GM12878 (cell line): Measurements from ENCODE around the gene CTNNA2. TPM values are rescaled to one million over a fixed set of nuclear protein-coding genes. Genes with fewer than 3 reads are reported as not detected.

ENCODE experiments used
- ATAC-seq: fragments of 200-7000 bp; cut with Tn5 transposase; 3 replicates; pipeline ENCODE4 v1.9.1; 2020; ENCODE audit warnings: mild to moderate bottlenecking, moderate library complexity
- BruUV-seq: library from RNA; stranded (reverse); fragments of 400-500 nt; replicated peaks from 2 replicates; lab custom pipeline; 2021; lab: Mats Ljungman, UMichigan
- CTCF ChIA-PET: fragments of 300-600 bp; sonication (Branson Sonifier 250); formaldehyde crosslinking; extraction: SDS; loops from one replicate; lab custom pipeline; 2021; ENCODE audit warnings: inconsistent platforms; lab: Yijun Ruan, JAX
- POLR2A ChIA-PET: fragments of 350-600 bp; formaldehyde crosslinking; extraction: SDS; loops from one replicate; lab custom pipeline; 2021; ENCODE audit warnings: inconsistent platforms; lab: Charles Lee
- RAD21 ChIA-PET: fragments of 300-600 bp; sonication (Branson Sonifier 250); formaldehyde crosslinking; loops from one replicate; lab custom pipeline; 2023; ENCODE audit warnings: antibody characterized with exemption; ENCODE audit not compliant: unreplicated experiment; lab: Charles Lee
- SMC1A ChIA-PET: fragments of 300-600 bp; sonication (Branson Sonifier 250); formaldehyde crosslinking; loops from one replicate; lab custom pipeline; 2023; ENCODE audit not compliant: unreplicated experiment, uncharacterized antibody; lab: Charles Lee
- DNase-seq: peaks from one replicate; pipeline ENCODE4 v3.0.0-alpha.2; 2011; ENCODE audit warnings: low read depth, low spot score
- FAIRE-seq: peaks from 3 replicates; lab custom pipeline; 2011; peaks lifted over from hg19 to GRCh38; lab: Jason Lieb, UNC
- H2AFZ ChIP-seq: 2 replicates; pipeline ENCODE4 v1.6.0; 2011; ENCODE audit warnings: low read depth, low read length, control low read depth; ENCODE audit not compliant: control insufficient read depth
- H3K27ac ChIP-seq: 2 replicates; pipeline ENCODE4 v1.5.1; 2011; ENCODE audit warnings: control low read depth; ENCODE audit not compliant: control insufficient read depth, insufficient read depth
- H3K27me3 ChIP-seq, 2 experiments: replicated peaks in 1 of 2; 2 replicates each; pipeline versions ENCODE4 v1.6.0 to v1.6.1; 2011; ENCODE audit warnings: low read length in 1 of 2; ENCODE audit not compliant: control insufficient read depth in 2 of 2, insufficient read depth in 2 of 2
- H3K36me3 ChIP-seq, 2 experiments: 2 replicates each; pipeline ENCODE4 v1.5.1; 2011; ENCODE audit warnings: low read length in 1 of 2; ENCODE audit not compliant: control insufficient read depth in 2 of 2, insufficient read depth in 2 of 2
- H3K4me1 ChIP-seq: 2 replicates; pipeline ENCODE4 v1.6.1; 2011; ENCODE audit warnings: mild to moderate bottlenecking, low read length, moderate library complexity, mixed read lengths; ENCODE audit not compliant: control insufficient read depth, insufficient read depth
- H3K4me2 ChIP-seq: 2 replicates; pipeline ENCODE4 v1.6.0; 2011; ENCODE audit warnings: control low read depth; ENCODE audit not compliant: control insufficient read depth, insufficient read depth
- H3K4me3 ChIP-seq: fragments of 200-600 bp; sonication (generic); 2 replicates; pipeline ENCODE4 v1.5.1; 2016
- H3K79me2 ChIP-seq: 2 replicates; pipeline ENCODE4 v1.6.0; 2011; ENCODE audit warnings: low read length; ENCODE audit not compliant: control insufficient read depth, insufficient read depth
- H3K9ac ChIP-seq: 2 replicates; pipeline ENCODE4 v1.8.0; 2011; ENCODE audit warnings: low read length, control low read depth, mixed read lengths; ENCODE audit not compliant: control insufficient read depth, insufficient read depth
- H3K9me3 ChIP-seq: replicated peaks from 3 replicates; pipeline ENCODE4 v1.5.1; 2011; ENCODE audit warnings: mild to moderate bottlenecking, low read length; ENCODE audit not compliant: control insufficient read depth, insufficient read depth
- H4K20me1 ChIP-seq: 2 replicates; pipeline ENCODE4 v1.6.0; 2011; ENCODE audit not compliant: control insufficient read depth, insufficient read depth
- ESRRA ChIP-seq: IDR thresholded peaks from 2 replicates; pipeline ENCODE4 v1.6.1; 2012; ENCODE audit warnings: mild to moderate bottlenecking, low read length, improper control_type of control experiment
- ETV6 ChIP-seq, 2 experiments: fragments of 450-650 bp in 1 of 2; IDR thresholded peaks in 1 of 2; conservative IDR thresholded peaks in 1 of 2; 2 replicates each; pipeline ENCODE4 v1.6.1; 2014; ENCODE audit warnings: antibody characterized with exemption in 1 of 2, borderline replicate concordance in 1 of 2, low read depth in 1 of 2, mild to moderate bottlenecking in 1 of 2, moderate library complexity in 1 of 2
- FOXM1 ChIP-seq: IDR thresholded peaks from 2 replicates; pipeline ENCODE4 v1.6.1; 2012; ENCODE audit warnings: low read depth, mild to moderate bottlenecking, inconsistent platforms, low read length, moderate library complexity
- HCFC1 ChIP-seq: fragments of 150-350 bp; IDR thresholded peaks from 2 replicates; pipeline ENCODE4 v1.6.1; 2014; ENCODE audit warnings: low read length
- KAT2A ChIP-seq: conservative IDR thresholded peaks from 2 replicates; pipeline ENCODE4 v1.6.1; 2011; ENCODE audit warnings: low read depth, low read length; ENCODE audit not compliant: control insufficient read depth
- NR2C2 ChIP-seq: IDR thresholded peaks from 2 replicates; pipeline ENCODE4 v1.6.1; 2011; ENCODE audit warnings: borderline replicate concordance, low read depth; ENCODE audit not compliant: control insufficient read depth, insufficient read length
- RAD51 ChIP-seq: fragments of 450-650 bp; IDR thresholded peaks from 2 replicates; pipeline ENCODE4 v1.6.1; 2016; ENCODE audit warnings: moderate library complexity, mild to moderate bottlenecking, inconsistent platforms
- RFX5 ChIP-seq: IDR thresholded peaks from 2 replicates; pipeline ENCODE4 v1.6.1; 2011; ENCODE audit warnings: low read depth, low read length, improper control_type of control experiment
- SIX5 ChIP-seq: IDR thresholded peaks from 2 replicates; pipeline ENCODE4 v1.6.1; 2011; ENCODE audit warnings: mild to moderate bottlenecking, low read depth, low read length, moderate library complexity; ENCODE audit not compliant: severe bottlenecking
- TCF3 ChIP-seq: IDR thresholded peaks from 2 replicates; pipeline ENCODE4 v1.6.1; 2012; ENCODE audit warnings: low read depth, mild to moderate bottlenecking, low read length, borderline replicate concordance; ENCODE audit not compliant: insufficient read depth
- WRNIP1 ChIP-seq: IDR thresholded peaks from 2 replicates; pipeline ENCODE4 v1.6.1; 2011; ENCODE audit warnings: low read depth, low read length, improper control_type of control experiment, borderline replicate concordance
- YY1 ChIP-seq: IDR thresholded peaks from 2 replicates; pipeline ENCODE4 v1.6.1; 2011; ENCODE audit warnings: low read depth, mild to moderate bottlenecking, low read length
- WGBS: methylation state at CpG from one replicate; pipeline ENCODE4 v1.1.6; 2016; ENCODE audit warnings: low lambda C conversion rate; ENCODE audit not compliant: insufficient replicate concordance, insufficient coverage; ENCODE audit errors: missing lambda C conversion rate; 5-methylcytosine and 5-hydroxymethylcytosine counted together
- in situ Hi-C: fragments of 300-500 bp; cut with MboI; formaldehyde crosslinking; loops from 9 replicates; pipeline ENCODE4 v1.14.3; 2018; ENCODE audit warnings: mixed read lengths
- intact Hi-C: fragments of 100-400 bp; cut with micrococcal nuclease; formaldehyde crosslinking; loops from one replicate; pipeline ENCODE4 v1.14.2; 2022; ENCODE audit not compliant: unreplicated experiment
- polyA plus RNA-seq, 11 experiments: library from polyadenylated mRNA; depleted of rRNA in 4 of 11; unstranded in 6 of 11; stranded (reverse) in 5 of 11; fragments of >200 nt; fragmentation: Nextera tagmentation in 4 of 11; fragmentation: Illumina TruSeq in 1 of 11; extraction: Ambion mirVana in 4 of 11; extraction: Trizol in 1 of 11; gene quantifications; 1 replicate in 1 of 11; 2 replicates in 10 of 11; pipeline versions ENCODE4 v1.2.1 to v1.2.3, GENCODE V29; 2011 to 2016; ENCODE audit warnings: inconsistent platforms in 2 of 11, missing spikeins in 2 of 11, low read depth in 1 of 11
- total RNA-seq, 4 experiments: library from RNA; depleted of rRNA in 3 of 4; stranded (reverse); fragments of >200 nt in 3 of 4; fragmentation: Illumina TruSeq in 1 of 4; extraction: Trizol in 1 of 4; gene quantifications; 2 replicates each; pipeline versions ENCODE4 v1.2.1 to v1.2.3, GENCODE V29; 2013 to 2021
- TF ChIP-seq, protein P1 (sequence below): fragments of 450-650 bp; IDR thresholded peaks from 2 replicates; pipeline ENCODE4 v1.6.1; 2017; ENCODE audit warnings: mild to moderate bottlenecking, moderate library complexity
- TF ChIP-seq, protein P2 (sequence below): IDR thresholded peaks from 2 replicates; pipeline ENCODE4 v1.6.1; 2011; ENCODE audit warnings: borderline replicate concordance, low read depth, mild to moderate bottlenecking, moderate library complexity, low read length; ENCODE audit not compliant: insufficient read depth, poor library complexity, severe bottlenecking
- TF ChIP-seq, protein P3 (sequence below): fragments of 450-650 bp; IDR thresholded peaks from 2 replicates; pipeline ENCODE4 v1.6.1; 2017; ENCODE audit warnings: antibody characterized with exemption, mild to moderate bottlenecking, moderate library complexity

CTNNA2 gene
- total and polyA plus RNA-seq, 10 of the 15 experiments (the other 5 are each of a cell fraction or from before 2014, with no cell fraction given), result 2.4 to 36.2 (median 6.6) TPM

DNA sequence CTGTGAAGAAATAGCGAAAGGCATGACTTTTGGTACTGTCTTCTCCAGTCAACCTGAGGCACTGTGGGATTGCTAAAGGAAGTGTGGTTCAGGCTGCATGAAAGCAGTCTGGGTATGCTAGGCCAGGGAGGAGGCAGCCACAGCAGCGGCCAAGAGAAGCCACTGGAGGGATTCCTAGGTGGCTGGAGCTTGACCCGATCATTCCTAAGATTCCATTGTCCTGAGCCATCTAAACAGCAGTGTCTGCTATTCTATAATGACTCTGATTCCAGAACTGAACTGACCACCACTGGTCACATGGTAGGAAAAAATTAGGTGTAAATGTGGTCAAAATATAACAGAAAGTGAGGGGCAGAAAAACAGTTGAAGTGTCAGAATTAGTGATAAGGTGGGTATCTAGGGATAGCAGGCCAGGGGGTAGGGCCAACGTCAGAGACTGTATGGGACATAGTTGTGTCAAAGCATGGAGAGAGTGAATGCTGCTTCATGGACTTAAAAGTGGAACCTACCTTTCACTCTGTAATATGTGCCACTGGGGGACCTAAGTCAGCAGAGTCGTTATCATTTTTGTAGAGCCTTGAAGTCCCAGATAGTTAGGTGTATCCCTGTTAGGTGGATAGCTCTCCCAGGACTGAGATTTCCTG, 204.6 kb downstream of the CTNNA2 start (continued):
- TF ChIP-seq, protein P1, sequence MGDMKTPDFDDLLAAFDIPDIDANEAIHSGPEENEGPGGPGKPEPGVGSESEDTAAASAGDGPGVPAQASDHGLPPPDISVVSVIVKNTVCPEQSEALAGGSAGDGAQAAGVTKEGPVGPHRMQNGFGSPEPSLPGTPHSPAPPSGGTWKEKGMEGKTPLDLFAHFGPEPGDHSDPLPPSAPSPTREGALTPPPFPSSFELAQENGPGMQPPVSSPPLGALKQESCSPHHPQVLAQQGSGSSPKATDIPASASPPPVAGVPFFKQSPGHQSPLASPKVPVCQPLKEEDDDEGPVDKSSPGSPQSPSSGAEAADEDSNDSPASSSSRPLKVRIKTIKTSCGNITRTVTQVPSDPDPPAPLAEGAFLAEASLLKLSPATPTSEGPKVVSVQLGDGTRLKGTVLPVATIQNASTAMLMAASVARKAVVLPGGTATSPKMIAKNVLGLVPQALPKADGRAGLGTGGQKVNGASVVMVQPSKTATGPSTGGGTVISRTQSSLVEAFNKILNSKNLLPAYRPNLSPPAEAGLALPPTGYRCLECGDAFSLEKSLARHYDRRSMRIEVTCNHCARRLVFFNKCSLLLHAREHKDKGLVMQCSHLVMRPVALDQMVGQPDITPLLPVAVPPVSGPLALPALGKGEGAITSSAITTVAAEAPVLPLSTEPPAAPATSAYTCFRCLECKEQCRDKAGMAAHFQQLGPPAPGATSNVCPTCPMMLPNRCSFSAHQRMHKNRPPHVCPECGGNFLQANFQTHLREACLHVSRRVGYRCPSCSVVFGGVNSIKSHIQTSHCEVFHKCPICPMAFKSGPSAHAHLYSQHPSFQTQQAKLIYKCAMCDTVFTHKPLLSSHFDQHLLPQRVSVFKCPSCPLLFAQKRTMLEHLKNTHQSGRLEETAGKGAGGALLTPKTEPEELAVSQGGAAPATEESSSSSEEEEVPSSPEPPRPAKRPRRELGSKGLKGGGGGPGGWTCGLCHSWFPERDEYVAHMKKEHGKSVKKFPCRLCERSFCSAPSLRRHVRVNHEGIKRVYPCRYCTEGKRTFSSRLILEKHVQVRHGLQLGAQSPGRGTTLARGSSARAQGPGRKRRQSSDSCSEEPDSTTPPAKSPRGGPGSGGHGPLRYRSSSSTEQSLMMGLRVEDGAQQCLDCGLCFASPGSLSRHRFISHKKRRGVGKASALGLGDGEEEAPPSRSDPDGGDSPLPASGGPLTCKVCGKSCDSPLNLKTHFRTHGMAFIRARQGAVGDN, result no peak
- TF ChIP-seq HCFC1 (no peak), FOXM1 (no peak), SIX5 (no peak), RFX5 (no peak)

DNA sequence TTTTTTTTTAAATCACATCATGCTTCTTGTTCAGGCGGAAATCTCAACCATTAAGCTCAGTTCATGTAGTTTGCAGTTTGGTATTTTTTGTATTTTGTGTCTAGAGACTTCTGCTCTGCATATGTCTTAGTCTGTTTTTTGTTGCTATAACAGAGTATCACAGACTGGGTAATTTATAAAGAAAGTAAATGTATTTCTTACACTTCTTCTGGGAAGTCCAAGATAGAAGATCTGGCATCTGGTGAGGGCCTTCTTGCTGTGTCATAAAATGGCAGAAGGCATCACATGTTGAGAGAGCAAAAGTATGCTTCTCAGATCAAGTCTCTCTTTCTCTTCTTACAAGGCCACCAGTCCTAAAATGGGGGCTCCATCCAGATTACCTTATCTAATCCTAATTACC, 208.2 kb downstream of the CTNNA2 start:
- 0% methylated on average over 1 of the region's 1 CpG for WGBS
- H3K4me2 ChIP-seq, result no peak overlapping the region
- H4K20me1 ChIP-seq, result no peaks in the 10 kb centered on the region
- no peaks in the 10 kb centered on the region for H3K9me3 ChIP-seq
- no peak overlapping the region for H3K9ac ChIP-seq
- H3K27me3 ChIP-seq, result no peaks in the 10 kb centered on the region
- H3K36me3 ChIP-seq, result no peaks in the 10 kb centered on the region
- H3K4me3 ChIP-seq, result no peak overlapping the region
- no peak for FAIRE-seq
- intact Hi-C loops (no loop called here), in situ Hi-C loops (no loop called here)
- ChIA-PET POLR2A (no interaction called here), SMC1A (no interaction called here), RAD21 (no interaction called here), CTCF (no interaction called here)
- H3K27ac ChIP-seq, result no peak overlapping the region
- BruUV-seq, result no TSS peak
- ATAC-seq, result no peak
- no peaks in the 10 kb centered on the region for H3K79me2 ChIP-seq
- H3K4me1 ChIP-seq, result no peaks in the 10 kb centered on the region
- no peak overlapping the region for H2AFZ ChIP-seq
- no peak for DNase-seq
- TF ChIP-seq TCF3, result no peak
- TF ChIP-seq, protein P2, sequence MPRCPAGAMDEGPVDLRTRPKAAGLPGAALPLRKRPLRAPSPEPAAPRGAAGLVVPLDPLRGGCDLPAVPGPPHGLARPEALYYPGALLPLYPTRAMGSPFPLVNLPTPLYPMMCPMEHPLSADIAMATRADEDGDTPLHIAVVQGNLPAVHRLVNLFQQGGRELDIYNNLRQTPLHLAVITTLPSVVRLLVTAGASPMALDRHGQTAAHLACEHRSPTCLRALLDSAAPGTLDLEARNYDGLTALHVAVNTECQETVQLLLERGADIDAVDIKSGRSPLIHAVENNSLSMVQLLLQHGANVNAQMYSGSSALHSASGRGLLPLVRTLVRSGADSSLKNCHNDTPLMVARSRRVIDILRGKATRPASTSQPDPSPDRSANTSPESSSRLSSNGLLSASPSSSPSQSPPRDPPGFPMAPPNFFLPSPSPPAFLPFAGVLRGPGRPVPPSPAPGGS, result no peak
- TF ChIP-seq NR2C2, result no peak
- no peak for TF ChIP-seq YY1
- TF ChIP-seq KAT2A, result no peak
- no peak for TF ChIP-seq WRNIP1
- no peak for TF ChIP-seq ETV6 (conservative IDR thresholded peaks at IDR 0.05 in 1 of 2, IDR thresholded peaks at IDR 0.05 in 1 of 2; ENCODE audit: borderline replicate concordance in 1 of 2, low read depth in 1 of 2)
- no peak for TF ChIP-seq ESRRA
- TF ChIP-seq, protein P3, sequence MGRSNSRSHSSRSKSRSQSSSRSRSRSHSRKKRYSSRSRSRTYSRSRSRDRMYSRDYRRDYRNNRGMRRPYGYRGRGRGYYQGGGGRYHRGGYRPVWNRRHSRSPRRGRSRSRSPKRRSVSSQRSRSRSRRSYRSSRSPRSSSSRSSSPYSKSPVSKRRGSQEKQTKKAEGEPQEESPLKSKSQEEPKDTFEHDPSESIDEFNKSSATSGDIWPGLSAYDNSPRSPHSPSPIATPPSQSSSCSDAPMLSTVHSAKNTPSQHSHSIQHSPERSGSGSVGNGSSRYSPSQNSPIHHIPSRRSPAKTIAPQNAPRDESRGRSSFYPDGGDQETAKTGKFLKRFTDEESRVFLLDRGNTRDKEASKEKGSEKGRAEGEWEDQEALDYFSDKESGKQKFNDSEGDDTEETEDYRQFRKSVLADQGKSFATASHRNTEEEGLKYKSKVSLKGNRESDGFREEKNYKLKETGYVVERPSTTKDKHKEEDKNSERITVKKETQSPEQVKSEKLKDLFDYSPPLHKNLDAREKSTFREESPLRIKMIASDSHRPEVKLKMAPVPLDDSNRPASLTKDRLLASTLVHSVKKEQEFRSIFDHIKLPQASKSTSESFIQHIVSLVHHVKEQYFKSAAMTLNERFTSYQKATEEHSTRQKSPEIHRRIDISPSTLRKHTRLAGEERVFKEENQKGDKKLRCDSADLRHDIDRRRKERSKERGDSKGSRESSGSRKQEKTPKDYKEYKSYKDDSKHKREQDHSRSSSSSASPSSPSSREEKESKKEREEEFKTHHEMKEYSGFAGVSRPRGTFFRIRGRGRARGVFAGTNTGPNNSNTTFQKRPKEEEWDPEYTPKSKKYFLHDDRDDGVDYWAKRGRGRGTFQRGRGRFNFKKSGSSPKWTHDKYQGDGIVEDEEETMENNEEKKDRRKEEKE, result no peak
- TF ChIP-seq RAD51, result no peak
